WTC11 (cell line): ENCODE data around the gene BEND6. TPM values are rescaled to one million over a fixed set of nuclear protein-coding genes. Genes with fewer than 3 reads are reported as not detected.

Experiments used
- ATAC-seq: fragments of 200-7000 bp; cut with Tn5 transposase; 2 replicates; pipeline ENCODE4 v1.10.0; 2021; ENCODE audit warnings: mild to moderate bottlenecking, moderate library complexity
- CTCF ChIA-PET: fragments of 300-600 bp; sonication (Branson Sonifier 250); formaldehyde crosslinking; loops from one replicate; lab custom pipeline; 2021; ENCODE audit warnings: antibody characterized with exemption; lab: Charles Lee
- POLR2A ChIA-PET: fragments of 350-600 bp; sonication (Branson Sonifier 250); formaldehyde crosslinking; loops from one replicate; lab custom pipeline; 2021; ENCODE audit warnings: antibody characterized with exemption; lab: Charles Lee
- DNase-seq: peaks from one replicate; pipeline ENCODE4 v3.0.0; 2021; ENCODE audit warnings: low spot score
- H3K27ac Mint-ChIP-seq: 2 replicates; pipeline ENCODE4 v1.8.0; 2021; ENCODE audit warnings: mixed read lengths
- H3K27me3 Mint-ChIP-seq: 2 replicates; pipeline ENCODE4 v1.8.0; 2021; ENCODE audit warnings: low read depth, mild to moderate bottlenecking, moderate library complexity, mixed read lengths
- H3K36me3 Mint-ChIP-seq: 2 replicates; pipeline ENCODE4 v1.8.0; 2021; ENCODE audit warnings: mixed read lengths
- H3K4me1 Mint-ChIP-seq: 2 replicates; pipeline ENCODE4 v1.8.0; 2022; ENCODE audit warnings: mixed read lengths
- H3K4me3 Mint-ChIP-seq: 2 replicates; pipeline ENCODE4 v1.8.0; 2021; ENCODE audit warnings: mild to moderate bottlenecking, moderate library complexity, mixed read lengths
- H3K9me3 Mint-ChIP-seq: 2 replicates; pipeline ENCODE4 v1.8.0; 2021; ENCODE audit warnings: mixed read lengths
- AFF4 ChIP-seq: sonication (generic); formaldehyde crosslinking; IDR thresholded peaks from 2 replicates; pipeline ENCODE4 v1.8.1; 2023; ENCODE audit warnings: mild to moderate bottlenecking, missing genetic modification reagents, borderline replicate concordance
- AR ChIP-seq: fragments of 250-450 bp; sonication (Bioruptor Pico); IDR thresholded peaks from 2 replicates; pipeline ENCODE4 v1.9.0; 2021; ENCODE audit warnings: mild to moderate bottlenecking
- ARID4B ChIP-seq: sonication (generic); formaldehyde crosslinking; IDR thresholded peaks from 2 replicates; pipeline ENCODE4 v1.8.0; 2023; ENCODE audit warnings: missing genetic modification reagents, mild to moderate bottlenecking, borderline replicate concordance
- E2F4 ChIP-seq: sonication (generic); formaldehyde crosslinking; IDR thresholded peaks from 2 replicates; pipeline ENCODE4 v1.8.1; 2022; ENCODE audit warnings: low read depth, mild to moderate bottlenecking, moderate library complexity, missing genetic modification reagents, borderline replicate concordance
- EMX1 ChIP-seq: fragments of 250-450 bp; sonication (Bioruptor Pico); IDR thresholded peaks from 2 replicates; pipeline ENCODE4 v1.8.0; 2021; ENCODE audit warnings: mild to moderate bottlenecking
- ESRRA ChIP-seq: sonication (generic); formaldehyde crosslinking; IDR thresholded peaks from 2 replicates; pipeline ENCODE4 v1.8.1; 2022; ENCODE audit warnings: mild to moderate bottlenecking, missing genetic modification reagents, borderline replicate concordance
- HMGA2 ChIP-seq: fragments of 250-450 bp; sonication (Bioruptor Pico); IDR thresholded peaks from 2 replicates; pipeline ENCODE4 v1.4.0; 2021; ENCODE audit warnings: mild to moderate bottlenecking, moderate library complexity
- KAT7 ChIP-seq: sonication (generic); formaldehyde crosslinking; IDR thresholded peaks from 2 replicates; pipeline ENCODE4 v1.8.1; 2023; ENCODE audit warnings: missing genetic modification reagents, mild to moderate bottlenecking, borderline replicate concordance
- MYBL2 ChIP-seq: sonication (generic); formaldehyde crosslinking; IDR thresholded peaks from 2 replicates; pipeline ENCODE4 v1.8.1; 2023; ENCODE audit warnings: mild to moderate bottlenecking, moderate library complexity, missing genetic modification reagents
- NR2C2 ChIP-seq: sonication (generic); formaldehyde crosslinking; IDR thresholded peaks from 2 replicates; pipeline ENCODE4 v1.8.0; 2022; ENCODE audit warnings: mild to moderate bottlenecking, missing genetic modification reagents
- RELA ChIP-seq: sonication (generic); formaldehyde crosslinking; IDR thresholded peaks from 2 replicates; pipeline ENCODE4 v1.8.1; 2022; ENCODE audit warnings: missing genetic modification reagents, mild to moderate bottlenecking, borderline replicate concordance
- RORB ChIP-seq: fragments of 250-450 bp; sonication (Bioruptor Pico); IDR thresholded peaks from 2 replicates; pipeline ENCODE4 v1.9.0; 2021; ENCODE audit warnings: mild to moderate bottlenecking
- SMAD4 ChIP-seq: sonication (generic); formaldehyde crosslinking; IDR thresholded peaks from 2 replicates; pipeline ENCODE4 v1.8.0; 2022; ENCODE audit warnings: mild to moderate bottlenecking, missing genetic modification reagents
- SOX15 ChIP-seq: fragments of 250-450 bp; sonication (Bioruptor Pico); IDR thresholded peaks from 2 replicates; pipeline ENCODE4 v1.9.0; 2021; ENCODE audit warnings: mild to moderate bottlenecking
- ZNF416 ChIP-seq: fragments of 250-450 bp; sonication (Bioruptor Pico); IDR thresholded peaks from 2 replicates; pipeline ENCODE4 v1.9.0; 2021; ENCODE audit warnings: mild to moderate bottlenecking, inconsistent platforms
- total RNA-seq: library from RNA; stranded (reverse); gene quantifications from 3 replicates; pipeline ENCODE4 v1.2.3, GENCODE V29; 2021

BEND6 gene
- total RNA-seq, 1 experiment from 2014 or later: 1.5 TPM

- Mint-ChIP-seq H3K27ac (peak overlapping the region; percentile 87; the same call in 1 of the 2 replicates), H3K36me3 (no peaks in the 10 kb centered on the region; the same call in 1 of the 2 replicates), H3K4me1 (peaks cover 28% of the 10 kb centered on the region)
- no peak for DNase-seq
- POLR2A ChIA-PET: no interaction called here
- TF ChIP-seq SOX15 (CRISPR knock-in tag): no peak
- TF ChIP-seq, all 79 proteins: peak for 0
- CTCF ChIA-PET: no interaction called here
- Mint-ChIP-seq H3K4me3 (no peak overlapping the region), H3K27me3 (peaks cover 73% of the 10 kb centered on the region), H3K9me3 (peaks cover 5% of the 10 kb centered on the region)
- no peak for ATAC-seq
Measured at GRCh38 chr6:57068061-57068460, 113.2 kb downstream of the BEND6 start.

- H3K4me1 Mint-ChIP-seq: peaks cover 33% of the 10 kb centered on the region
- TF ChIP-seq ZNF416 (CRISPR knock-in tag) (no peak), SMAD4 (CRISPR knock-in tag) (no peak), KAT7 (no peak), HMGA2 (CRISPR knock-in tag) (no peak), E2F4 (CRISPR knock-in tag) (no peak), MYBL2 (CRISPR knock-in tag) (no peak), RORB (CRISPR knock-in tag) (no peak), ARID4B (CRISPR knock-in tag) (no peak), AFF4 (CRISPR knock-in tag) (no peak), EMX1 (CRISPR knock-in tag) (no peak), ESRRA (CRISPR knock-in tag) (no peak), NR2C2 (CRISPR knock-in tag) (no peak), RELA (CRISPR knock-in tag) (no peak), AR (CRISPR knock-in tag) (no peak)
- H3K36me3 Mint-ChIP-seq: no peaks in the 10 kb centered on the region; the same call in 1 of the 2 replicates
- no peak overlapping the region for H3K27ac Mint-ChIP-seq
- no peak for DNase-seq
- ATAC-seq: no peak
- ChIA-PET CTCF (interaction anchor here (0.6 kb wide), 1 partner anchor 121 kb away, joined by 5 read pairs; no protein-coding TSS in a partner anchor), POLR2A (no interaction called here)
- H3K27me3 Mint-ChIP-seq: peaks cover 85% of the 10 kb centered on the region
- peaks cover 5% of the 10 kb centered on the region for H3K9me3 Mint-ChIP-seq
- H3K4me3 Mint-ChIP-seq: no peak overlapping the region; the same call in 1 of the 2 replicates
Measured at GRCh38 chr6:57069228-57069627, 114.3 kb downstream of the BEND6 start.
